B cell (primary cell): ENCODE measurements around the gene RAB12. TPM values are rescaled to one million over a fixed set of nuclear protein-coding genes. Genes with fewer than 3 reads are reported as not detected.

Experiments
- ATAC-seq: fragments of 200-7000 bp; cut with Tn5 transposase; one replicate; pipeline ENCODE4 v1.10.0; 2021; ENCODE audit warnings: low read depth, mild to moderate bottlenecking, moderate number of reproducible peaks, moderate library complexity
- CTCF ChIA-PET: fragments of 350-600 bp; sonication (Branson Sonifier 250); formaldehyde crosslinking; loops from one replicate; lab custom pipeline; 2021; ENCODE audit warnings: antibody characterized with exemption, inconsistent platforms; lab: Charles Lee
- POLR2A ChIA-PET: fragments of 350-600 bp; sonication (Branson Sonifier 250); formaldehyde crosslinking; loops from one replicate; lab custom pipeline; 2021; ENCODE audit warnings: antibody characterized with exemption; lab: Charles Lee
- DNase-seq: peaks from one replicate; pipeline ENCODE4 v3.0.0; 2013
- H2AFZ ChIP-seq: 2 replicates; pipeline ENCODE4 v1.6.1; 2012; ENCODE audit warnings: mild to moderate bottlenecking, low read depth, low read length; ENCODE audit not compliant: insufficient read depth, poor library complexity, severe bottlenecking
- H3K27ac ChIP-seq, 2 donors: 1 replicate in 1 of 2; 2 replicates in 1 of 2; pipeline ENCODE4 v1.5.1; 2012 to 2013; ENCODE audit warnings: low read length in 2 of 2, mild to moderate bottlenecking in 2 of 2, moderate library complexity in 1 of 2
- H3K27me3 ChIP-seq, 4 experiments: fragments of 200-600 bp in 1 of 4; sonication (generic) in 1 of 4; replicated peaks in 1 of 4; 1 replicate in 2 of 4; 2 replicates in 2 of 4; pipeline versions ENCODE4 v1.6.1 to v1.7.0; 2013 to 2016; ENCODE audit warnings: low read length in 3 of 4, mild to moderate bottlenecking in 2 of 4, mixed read lengths in 1 of 4, moderate library complexity in 1 of 4; ENCODE audit not compliant: insufficient read depth in 4 of 4, control insufficient read depth in 3 of 4; ENCODE audit errors: control extremely low read depth in 1 of 4
- H3K36me3 ChIP-seq, 2 experiments: replicated peaks in 1 of 2; 1 replicate in 1 of 2; 2 replicates in 1 of 2; pipeline versions ENCODE4 v1.6.1 to v1.7.1; 2013; ENCODE audit warnings: low read length in 1 of 2; ENCODE audit not compliant: insufficient read depth in 2 of 2, control insufficient read depth in 1 of 2; ENCODE audit errors: control extremely low read depth in 1 of 2, extremely low read depth in 1 of 2
- H3K4me1 ChIP-seq, 2 donors: fragments of 200-600 bp in 1 of 2; sonication (generic) in 1 of 2; 1 replicate in 1 of 2; 2 replicates in 1 of 2; pipeline versions ENCODE4 v1.5.1 to v1.6.1; 2013 to 2017; ENCODE audit warnings: low read length in 2 of 2; ENCODE audit not compliant: control insufficient read depth in 2 of 2, insufficient read depth in 2 of 2
- H3K4me2 ChIP-seq: replicated peaks from 2 replicates; pipeline ENCODE3; 2012; ENCODE audit warnings: mild to moderate bottlenecking, low read depth, low read length; ENCODE audit not compliant: poor library complexity, severe bottlenecking
- H3K4me3 ChIP-seq, 5 experiments: fragments of 200-600 bp in 1 of 5; sonication (generic) in 1 of 5; 1 replicate in 3 of 5; 2 replicates in 2 of 5; pipeline versions ENCODE4 v1.5.1 to v1.7.0; 2011 to 2016; ENCODE audit warnings: low read length in 4 of 5, mild to moderate bottlenecking in 4 of 5, low read depth in 2 of 5, control low read depth in 1 of 5, moderate library complexity in 1 of 5; ENCODE audit not compliant: insufficient read depth in 1 of 5; ENCODE audit errors: control extremely low read depth in 1 of 5, extremely low read depth in 1 of 5
- H3K79me2 ChIP-seq: fragments of 200-600 bp; sonication (generic); one replicate; pipeline ENCODE4 v1.6.0; 2016; ENCODE audit warnings: low read length; ENCODE audit not compliant: control insufficient read depth, insufficient read depth
- H3K9ac ChIP-seq: fragments of 200-600 bp; sonication (generic); 2 replicates; pipeline ENCODE4 v1.6.1; 2017; ENCODE audit warnings: mild to moderate bottlenecking, low read length, moderate library complexity
- H3K9me3 ChIP-seq, 3 donors: one replicate each; pipeline versions ENCODE4 v1.6.1 to v1.7.1; 2013; ENCODE audit warnings: low read length in 2 of 3; ENCODE audit not compliant: control insufficient read depth in 2 of 3, insufficient read depth in 1 of 3; ENCODE audit errors: control extremely low read depth in 1 of 3
- H4K20me1 ChIP-seq: 2 replicates; pipeline ENCODE4 v1.6.0; 2012; ENCODE audit warnings: mild to moderate bottlenecking, low read length; ENCODE audit not compliant: insufficient read depth, control insufficient read depth, poor library complexity, severe bottlenecking
- H3K27ac Mint-ChIP-seq: one replicate; pipeline ENCODE4 v1.8.0; 2021; ENCODE audit warnings: mixed read lengths
- H3K27me3 Mint-ChIP-seq: one replicate; pipeline ENCODE4 v1.8.0; 2021; ENCODE audit warnings: mixed read lengths
- H3K4me1 Mint-ChIP-seq: one replicate; pipeline ENCODE4 v1.8.0; 2021; ENCODE audit warnings: mixed read lengths
- H3K4me3 Mint-ChIP-seq: one replicate; pipeline ENCODE4 v1.8.0; 2021; ENCODE audit warnings: mixed read lengths
- H3K9me3 Mint-ChIP-seq: one replicate; pipeline ENCODE4 v1.8.0; 2022; ENCODE audit warnings: mixed read lengths; ENCODE audit not compliant: insufficient read depth
- EZH2 ChIP-seq: IDR thresholded peaks from 2 replicates; pipeline ENCODE4 v1.6.1; 2012; ENCODE audit warnings: borderline replicate concordance, low read depth, mild to moderate bottlenecking, moderate library complexity, low read length; ENCODE audit not compliant: insufficient read depth, poor library complexity, severe bottlenecking
- WGBS: methylation state at CpG from one replicate; pipeline ENCODE4 v1.1.5; 2013; ENCODE audit warnings: missing lambda C conversion rate; ENCODE audit not compliant: insufficient coverage; 5-methylcytosine and 5-hydroxymethylcytosine counted together
- intact Hi-C: fragments of 100-400 bp; cut with micrococcal nuclease; formaldehyde crosslinking; loops from one replicate; pipeline ENCODE4 v1.10.0; 2022
- polyA plus RNA-seq: library from polyadenylated mRNA; depleted of rRNA; stranded (reverse); fragments of >200 nt; gene quantifications from 2 replicates; pipeline ENCODE4 v1.2.3, GENCODE V29; 2012
- total RNA-seq, 2 donors: library from RNA; stranded (reverse); fragments of 120-200 nt in 1 of 2; gene quantifications; 1 replicate in 1 of 2; 2 replicates in 1 of 2; pipeline versions ENCODE4 v1.2.3 to v1.2.4, GENCODE V29; 2013 to 2022
- TF ChIP-seq, protein P1 (sequence below): fragments of 200-600 bp; IDR thresholded peaks from one replicate; pipeline ENCODE4 v1.8.0; 2022; ENCODE audit warnings: antibody characterized with exemption, mild to moderate bottlenecking

The RAB12 gene
- total and polyA plus RNA-seq, 2 donors (not counting 1 experiment from before 2014, with no cell fraction given) = 12.8 to 38.7 TPM

DNA sequence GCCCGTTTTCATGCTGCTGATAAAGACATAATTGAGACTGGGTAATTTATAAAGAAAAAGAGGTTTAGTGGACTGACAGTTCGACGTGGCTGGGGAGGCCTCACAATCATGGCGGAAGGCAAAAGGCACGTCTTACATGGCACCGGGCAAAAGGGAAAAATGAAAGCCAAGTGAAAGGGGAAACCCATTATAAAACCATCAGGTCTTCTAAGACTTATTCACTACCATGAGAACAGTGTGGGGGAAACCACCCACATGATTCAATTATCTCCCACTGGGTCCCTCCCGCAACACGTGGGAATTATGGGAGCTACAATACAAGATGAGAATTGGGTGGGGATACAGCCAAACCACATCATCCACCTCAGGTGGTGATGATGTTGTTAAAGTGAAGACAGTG, 3.3 kb upstream of the RAB12 start:
- peak overlapping the region; percentile 5 for H3K27ac Mint-ChIP-seq

More for the DNA sequence above, 3.3 kb upstream of the RAB12 start:
- intact Hi-C loops = loop anchor here (5.0 to 10.0 kb wide), 3 partner anchors 129 to 1919 kb away; partner anchors contain the start of genes NAPG and PPP4R1
- H3K9ac ChIP-seq = no peak overlapping the region
- Mint-ChIP-seq H3K4me1 (peaks cover 73% of the 10 kb centered on the region), H3K4me3 (no peak overlapping the region), H3K27me3 (no peaks in the 10 kb centered on the region), H3K9me3 (no peaks in the 10 kb centered on the region)
- H3K9me3 ChIP-seq = no peaks in the 10 kb centered on the region
- no peak overlapping the region for H3K4me3 ChIP-seq
- H3K27ac ChIP-seq = no peak overlapping the region
- H3K27me3 ChIP-seq = no peaks in the 10 kb centered on the region
- H4K20me1 ChIP-seq = peaks cover 11% of the 10 kb centered on the region
- H2AFZ ChIP-seq = no peak overlapping the region
- H3K79me2 ChIP-seq = peaks cover 14% of the 10 kb centered on the region
- DNase-seq (no peak), ATAC-seq (no peak)
- TF ChIP-seq, protein P1, sequence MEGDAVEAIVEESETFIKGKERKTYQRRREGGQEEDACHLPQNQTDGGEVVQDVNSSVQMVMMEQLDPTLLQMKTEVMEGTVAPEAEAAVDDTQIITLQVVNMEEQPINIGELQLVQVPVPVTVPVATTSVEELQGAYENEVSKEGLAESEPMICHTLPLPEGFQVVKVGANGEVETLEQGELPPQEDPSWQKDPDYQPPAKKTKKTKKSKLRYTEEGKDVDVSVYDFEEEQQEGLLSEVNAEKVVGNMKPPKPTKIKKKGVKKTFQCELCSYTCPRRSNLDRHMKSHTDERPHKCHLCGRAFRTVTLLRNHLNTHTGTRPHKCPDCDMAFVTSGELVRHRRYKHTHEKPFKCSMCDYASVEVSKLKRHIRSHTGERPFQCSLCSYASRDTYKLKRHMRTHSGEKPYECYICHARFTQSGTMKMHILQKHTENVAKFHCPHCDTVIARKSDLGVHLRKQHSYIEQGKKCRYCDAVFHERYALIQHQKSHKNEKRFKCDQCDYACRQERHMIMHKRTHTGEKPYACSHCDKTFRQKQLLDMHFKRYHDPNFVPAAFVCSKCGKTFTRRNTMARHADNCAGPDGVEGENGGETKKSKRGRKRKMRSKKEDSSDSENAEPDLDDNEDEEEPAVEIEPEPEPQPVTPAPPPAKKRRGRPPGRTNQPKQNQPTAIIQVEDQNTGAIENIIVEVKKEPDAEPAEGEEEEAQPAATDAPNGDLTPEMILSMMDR = no peak
- no peak for TF ChIP-seq EZH2
- H3K4me2 ChIP-seq = no peak overlapping the region
- 81% methylated on average over 3 of the region's 8 CpGs for WGBS
- ChIA-PET CTCF (interaction anchor here (0.7 kb wide), 2 partner anchors 22 to 118 kb away, joined by 3 read pairs; no protein-coding TSS in a partner anchor), POLR2A (no interaction called here)
- H3K4me1 ChIP-seq = peaks cover 56 to 63% of the 10 kb centered on the region in 2 donors
- H3K36me3 ChIP-seq = no peaks in the 10 kb centered on the region
